T-cell (primary cell): ENCODE data around the gene RER1. TPM values are rescaled to one million over a fixed set of nuclear protein-coding genes. Genes with fewer than 3 reads are reported as not detected.

Source experiments
- ATAC-seq, 4 experiments: fragments of 200-7000 bp in 3 of 4; fragments of 150-1000 bp in 1 of 4; cut with Tn5 transposase; replicated peaks in 1 of 4; 1 replicate in 3 of 4; 2 replicates in 1 of 4; pipeline ENCODE4 v1.10.0; 2021; ENCODE audit warnings: moderate library complexity in 3 of 4, mild to moderate bottlenecking in 2 of 4, moderate number of reproducible peaks in 1 of 4
- CTCF ChIA-PET, 2 donors: fragments of 300-600 bp; sonication (Branson Sonifier 250); formaldehyde crosslinking; loops; one replicate each; lab custom pipeline; 2022; ENCODE audit warnings: antibody characterized with exemption in 2 of 2; lab: Charles Lee
- POLR2A ChIA-PET, 2 donors: fragments of 300-600 bp; sonication (Branson Sonifier 250); formaldehyde crosslinking; loops; one replicate each; lab custom pipeline; 2022; ENCODE audit warnings: antibody characterized with exemption in 2 of 2; lab: Charles Lee
- DNase-seq, 35 experiments: peaks; one replicate each; pipeline versions ENCODE4 v3.0.0 to v3.0.0-alpha.2; 2013 to 2023
- H3K27ac ChIP-seq: one replicate; pipeline ENCODE4 v1.5.1; 2013; ENCODE audit warnings: low read length
- H3K27me3 ChIP-seq, 2 experiments: replicated peaks in 1 of 2; 1 replicate in 1 of 2; 2 replicates in 1 of 2; pipeline versions ENCODE4 v1.6.1 to v1.7.0; 2013; ENCODE audit warnings: low read length in 1 of 2, mixed read lengths in 1 of 2; ENCODE audit not compliant: control insufficient read depth in 2 of 2, insufficient read depth in 2 of 2; ENCODE audit errors: extremely low read depth in 1 of 2
- H3K36me3 ChIP-seq, 2 donors: 1 replicate in 1 of 2; 2 replicates in 1 of 2; pipeline versions ENCODE4 v1.6.1 to v1.7.0; 2013; ENCODE audit warnings: low read length in 1 of 2; ENCODE audit not compliant: control insufficient read depth in 2 of 2, insufficient read depth in 1 of 2; ENCODE audit errors: extremely low read depth in 1 of 2
- H3K4me1 ChIP-seq, 2 experiments: 1 replicate in 1 of 2; 2 replicates in 1 of 2; pipeline versions ENCODE4 v1.6.1 to v1.7.0; 2013; ENCODE audit warnings: low read length in 2 of 2, mixed read lengths in 1 of 2; ENCODE audit not compliant: insufficient read depth in 2 of 2, control insufficient read depth in 1 of 2; ENCODE audit errors: extremely low read depth in 1 of 2
- H3K4me3 ChIP-seq, 2 donors: 1 replicate in 1 of 2; 2 replicates in 1 of 2; pipeline versions ENCODE4 v1.5.1 to v1.7.0; 2013; ENCODE audit warnings: mild to moderate bottlenecking in 2 of 2, low read length in 1 of 2, moderate library complexity in 1 of 2; ENCODE audit not compliant: control insufficient read depth in 1 of 2; ENCODE audit errors: extremely low read depth in 1 of 2
- H3K9me3 ChIP-seq: 2 replicates; pipeline ENCODE4 v1.7.0; 2013
- H3K27ac Mint-ChIP-seq, 2 donors: one replicate each; pipeline ENCODE4 v1.8.0; 2020 to 2021; ENCODE audit warnings: mild to moderate bottlenecking in 2 of 2, mixed read lengths in 2 of 2
- H3K27me3 Mint-ChIP-seq, 2 donors: one replicate each; pipeline ENCODE4 v1.8.0; 2021 to 2022; ENCODE audit warnings: mixed read lengths in 2 of 2
- H3K36me3 Mint-ChIP-seq: one replicate; pipeline ENCODE4 v1.8.0; 2021; ENCODE audit warnings: mixed read lengths
- H3K4me1 Mint-ChIP-seq, 3 donors: one replicate each; pipeline ENCODE4 v1.8.0; 2020 to 2022; ENCODE audit warnings: mixed read lengths in 3 of 3, mild to moderate bottlenecking in 1 of 3
- H3K4me3 Mint-ChIP-seq, 3 donors: one replicate each; pipeline ENCODE4 v1.8.0; 2020 to 2022; ENCODE audit warnings: mild to moderate bottlenecking in 3 of 3, mixed read lengths in 3 of 3, moderate library complexity in 3 of 3
- H3K9me3 Mint-ChIP-seq, 3 donors: one replicate each; pipeline ENCODE4 v1.8.0; 2020 to 2022; ENCODE audit warnings: mixed read lengths in 3 of 3
- WGBS: methylation state at CpG from one replicate; pipeline ENCODE4 v1.1.5; 2013; ENCODE audit warnings: missing lambda C conversion rate; ENCODE audit not compliant: insufficient coverage; 5-methylcytosine and 5-hydroxymethylcytosine counted together
- total RNA-seq, 35 experiments: library from RNA in 6 of 35; stranded (reverse) in 6 of 35; fragments of 120-200 nt in 1 of 35; gene quantifications; one replicate each; pipeline versions ENCODE4 v1.2.1 to v1.2.4 and lab custom pipeline; 2013 to 2026

Gene RER1
- total RNA-seq, 5 donors from 2014 or later (not counting 1 experiment from before 2014, with no cell fraction given): 84.3 to 129 (median 125) TPM

DNA sequence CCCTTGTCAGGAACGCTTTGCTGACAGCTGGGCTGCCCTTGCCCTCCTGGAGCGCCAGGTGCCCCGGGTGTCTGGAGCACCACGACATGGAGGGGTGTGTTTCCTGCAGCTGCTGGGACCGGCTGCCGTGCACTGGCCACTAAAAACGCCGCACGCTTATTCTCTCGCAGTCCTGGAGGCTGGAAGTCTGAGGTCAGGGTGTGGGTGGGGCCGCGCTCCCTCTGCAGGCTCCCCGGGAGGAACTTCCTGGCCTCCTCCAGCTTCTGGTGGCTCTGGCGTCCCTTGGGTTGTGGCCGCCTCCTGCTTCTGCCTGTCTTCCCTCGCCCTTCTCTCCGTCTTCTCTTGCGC is 56.4 kb downstream of the RER1 start:
- Mint-ChIP-seq H3K4me3 (no peak overlapping the region), H3K27me3 (peaks cover 0 to 8% of the 10 kb centered on the region in 2 donors), H3K9me3 (no peaks in the 10 kb centered on the region), H3K4me1 (no peaks in the 10 kb centered on the region), H3K36me3 (no peaks in the 10 kb centered on the region), H3K27ac (no peak overlapping the region)
- no peaks in the 10 kb centered on the region for H3K9me3 ChIP-seq
- H3K36me3 ChIP-seq: no peaks in the 10 kb centered on the region
- peaks cover 0 to 7% of the 10 kb centered on the region in 2 experiments for H3K4me1 ChIP-seq
- no peak overlapping the region for H3K27ac ChIP-seq
- no peak for ATAC-seq
- no peak for DNase-seq
- no peak overlapping the region for H3K4me3 ChIP-seq
- WGBS: 61% methylated on average over 14 of the region's 18 CpGs
- peaks cover 0 to 17% of the 10 kb centered on the region in 2 experiments for H3K27me3 ChIP-seq
- ChIA-PET CTCF (no interaction called here), POLR2A (no interaction called here)

DNA sequence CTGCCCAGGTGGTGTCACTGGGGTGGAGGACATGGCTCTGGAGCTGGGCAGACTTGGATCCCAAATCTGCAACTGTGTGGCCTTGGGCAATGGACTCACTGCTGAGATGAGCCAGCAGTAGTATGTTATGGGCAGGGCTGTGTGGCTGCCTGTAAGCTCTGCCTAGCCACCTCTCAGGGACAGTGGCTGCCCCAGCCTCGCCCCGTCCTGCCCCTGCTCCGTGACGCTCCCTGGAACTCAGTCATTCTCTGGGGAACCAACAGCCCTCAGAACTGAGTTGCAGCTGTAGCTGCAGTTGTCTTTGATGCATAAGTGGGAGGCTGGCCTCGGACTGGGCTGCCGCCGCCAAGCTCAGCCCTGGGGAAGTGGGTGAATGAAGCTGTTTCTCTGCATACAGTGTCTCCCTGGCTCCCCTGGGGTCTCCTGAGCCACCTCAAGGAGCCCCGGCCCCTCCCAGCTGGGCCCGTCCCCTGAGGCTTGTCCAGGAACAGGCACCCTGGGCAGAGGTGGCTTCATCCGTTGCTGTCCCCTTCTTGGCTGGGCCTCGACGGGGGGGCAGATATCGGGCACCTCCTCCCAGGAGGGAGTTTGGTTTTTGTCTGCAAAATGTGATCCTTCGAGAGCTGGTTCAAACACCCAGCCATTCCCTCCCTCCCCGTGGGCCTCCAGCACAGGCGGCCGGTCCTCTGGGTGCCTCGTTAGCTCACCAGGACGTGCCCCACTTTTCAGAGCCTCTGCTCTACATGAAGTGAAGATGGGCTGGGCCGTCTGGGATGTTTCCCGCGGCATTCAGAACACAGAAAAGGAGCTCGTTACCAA is 58.2 kb downstream of the RER1 start:
- Mint-ChIP-seq H3K4me1 (no peaks in the 10 kb centered on the region), H3K4me3 (no peak overlapping the region), H3K9me3 (no peaks in the 10 kb centered on the region), H3K27me3 (peaks cover 0 to 5% of the 10 kb centered on the region in 2 donors), H3K27ac (no peak overlapping the region), H3K36me3 (no peaks in the 10 kb centered on the region)
- ChIA-PET POLR2A (no interaction called here), CTCF (no interaction called here)
- Histone ChIP-seq H3K27me3 (peaks cover 0 to 4% of the 10 kb centered on the region in 2 experiments), H3K4me3 (no peak overlapping the region), H3K9me3 (no peaks in the 10 kb centered on the region), H3K36me3 (no peaks in the 10 kb centered on the region), H3K27ac (no peak overlapping the region), H3K4me1 (no peaks in the 10 kb centered on the region)
- ATAC-seq (no peak), DNase-seq (no peak)
- WGBS: 91% methylated on average over 10 of the region's 23 CpGs

DNA sequence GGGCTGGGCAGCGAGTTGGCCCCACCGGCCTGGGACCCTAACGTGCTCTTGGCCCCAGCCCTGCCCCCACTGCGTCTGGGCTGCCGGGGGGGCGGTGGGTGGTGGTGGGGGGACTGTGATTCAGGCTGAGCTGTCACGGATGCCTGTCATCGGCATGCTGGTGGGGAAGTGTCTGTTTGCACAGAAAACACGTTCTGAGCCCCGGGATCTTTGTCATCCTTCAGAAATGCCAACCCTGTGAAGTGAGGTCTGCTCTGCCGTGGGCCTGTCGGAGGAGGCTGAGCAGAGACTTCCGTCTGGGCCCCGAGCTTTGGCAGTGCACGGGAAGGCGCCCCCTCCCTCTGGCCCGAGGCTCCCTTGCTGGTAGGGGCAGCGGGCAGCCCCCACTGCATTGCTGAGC is 60.1 kb downstream of the RER1 start:
- Histone ChIP-seq H3K4me3 (no peak overlapping the region), H3K27me3 (no peaks in the 10 kb centered on the region), H3K36me3 (no peaks in the 10 kb centered on the region), H3K9me3 (no peaks in the 10 kb centered on the region), H3K4me1 (no peaks in the 10 kb centered on the region), H3K27ac (no peak overlapping the region)
- no peak overlapping the region for H3K27ac Mint-ChIP-seq
- no peaks in the 10 kb centered on the region for H3K27me3 Mint-ChIP-seq
- WGBS: 34% methylated on average over 11 of the region's 18 CpGs
- no peak overlapping the region for H3K4me3 Mint-ChIP-seq
- H3K9me3 Mint-ChIP-seq: no peaks in the 10 kb centered on the region
- no peaks in the 10 kb centered on the region for H3K36me3 Mint-ChIP-seq
- ATAC-seq (no peak), DNase-seq (no peak)
- H3K4me1 Mint-ChIP-seq: no peaks in the 10 kb centered on the region
- ChIA-PET POLR2A (no interaction called here), CTCF (no interaction called here)

DNA sequence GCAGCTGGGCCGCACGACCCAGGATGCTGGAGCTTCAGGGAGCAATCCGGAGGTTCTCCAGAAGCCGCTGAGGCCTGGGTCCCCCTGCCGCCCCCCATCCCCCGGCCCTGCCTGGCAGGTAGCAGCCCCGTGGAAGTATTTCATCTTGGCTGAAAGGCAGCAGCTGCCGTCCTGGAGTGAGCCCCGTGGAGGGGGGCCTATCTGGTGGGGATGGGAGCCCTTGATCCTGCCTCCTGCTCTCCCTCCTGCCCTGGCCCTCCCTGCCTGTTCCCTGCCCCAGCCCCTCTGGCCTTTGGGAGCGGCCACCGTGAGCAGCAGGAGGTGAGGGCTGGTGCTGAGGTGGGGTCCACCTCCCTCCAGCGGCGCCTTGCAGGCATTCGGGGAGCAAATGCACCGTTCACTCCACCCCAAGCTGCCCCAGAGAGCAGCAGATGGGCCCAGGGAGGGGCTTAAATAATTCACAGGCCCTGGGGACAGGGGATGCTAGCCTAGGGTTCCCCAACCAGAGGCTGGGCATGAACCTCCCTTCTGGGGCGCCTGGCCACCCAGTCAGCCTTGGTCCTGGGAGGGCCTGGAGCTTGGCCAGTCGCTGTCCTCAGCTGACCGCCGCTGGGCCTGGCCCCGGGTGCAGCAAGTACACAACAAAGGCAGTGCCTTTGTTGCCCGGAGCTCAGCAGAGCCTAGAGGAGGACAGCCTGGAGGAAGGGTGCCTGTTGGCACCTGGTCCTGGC is 60.7 kb downstream of the RER1 start:
- H3K9me3 Mint-ChIP-seq: no peaks in the 10 kb centered on the region
- H3K27me3 Mint-ChIP-seq: no peaks in the 10 kb centered on the region
- Histone ChIP-seq H3K27me3 (no peaks in the 10 kb centered on the region), H3K4me3 (no peak overlapping the region), H3K27ac (no peak overlapping the region), H3K9me3 (no peaks in the 10 kb centered on the region), H3K36me3 (no peaks in the 10 kb centered on the region), H3K4me1 (no peaks in the 10 kb centered on the region)
- CTCF ChIA-PET: no interaction called here
- H3K4me1 Mint-ChIP-seq: no peaks in the 10 kb centered on the region
- no peak overlapping the region for H3K4me3 Mint-ChIP-seq
- DNase-seq: no peak
- H3K36me3 Mint-ChIP-seq: no peaks in the 10 kb centered on the region
- 86% methylated on average over 17 of the region's 21 CpGs for WGBS
- H3K27ac Mint-ChIP-seq: no peak overlapping the region
- POLR2A ChIA-PET: no interaction called here
- ATAC-seq: no peak

DNA sequence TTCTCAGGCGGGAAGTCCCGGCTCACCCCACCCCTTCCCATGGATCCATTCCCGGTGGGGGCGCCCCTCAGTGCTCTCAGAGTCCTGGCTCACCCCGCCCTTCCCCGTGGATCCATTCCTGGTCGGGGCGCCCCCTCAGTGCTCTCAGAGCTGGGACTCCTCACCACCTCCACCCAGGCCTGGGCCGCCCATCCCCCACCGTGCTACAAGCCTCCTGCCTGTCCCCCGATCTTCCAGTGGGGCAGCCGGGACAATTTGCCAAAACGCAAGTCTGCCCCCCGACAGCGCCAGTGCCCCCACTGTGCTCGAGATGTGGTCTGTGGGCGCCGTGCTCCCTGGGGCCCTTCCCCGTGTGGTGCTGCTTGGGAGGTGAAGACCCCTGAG is 61.3 kb downstream of the RER1 start:
- Histone ChIP-seq H3K9me3 (no peaks in the 10 kb centered on the region), H3K36me3 (no peaks in the 10 kb centered on the region), H3K27me3 (no peaks in the 10 kb centered on the region), H3K27ac (no peak overlapping the region), H3K4me3 (no peak overlapping the region), H3K4me1 (no peaks in the 10 kb centered on the region)
- Mint-ChIP-seq H3K27ac (no peak overlapping the region), H3K4me1 (no peaks in the 10 kb centered on the region), H3K4me3 (no peak overlapping the region), H3K27me3 (no peaks in the 10 kb centered on the region), H3K9me3 (no peaks in the 10 kb centered on the region), H3K36me3 (no peaks in the 10 kb centered on the region)
- ATAC-seq (no peak), DNase-seq (no peak)
- ChIA-PET CTCF (no interaction called here), POLR2A (no interaction called here)
- 73% methylated on average over 12 of the region's 19 CpGs for WGBS

DNA sequence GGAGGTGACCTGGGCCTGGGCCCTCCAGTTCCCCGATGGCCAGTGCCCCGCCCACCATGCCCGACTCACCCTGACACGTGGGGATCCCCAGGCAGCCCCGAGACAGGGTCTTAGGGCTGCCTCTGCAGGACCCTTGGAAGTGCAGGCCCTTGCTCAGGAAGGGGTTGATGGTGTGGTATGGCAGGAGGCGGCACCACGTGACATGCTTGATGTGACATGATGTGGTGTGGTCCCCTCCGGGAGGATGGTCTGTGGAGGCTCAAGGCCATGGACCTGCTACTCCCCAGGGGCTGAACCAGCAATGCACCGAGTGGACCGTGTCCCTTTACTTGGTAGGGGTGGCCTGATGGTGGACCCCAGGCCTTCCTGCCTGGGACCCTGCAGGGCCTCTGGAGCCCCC is 62.6 kb downstream of the RER1 start:
- no peak overlapping the region for H3K27ac ChIP-seq
- ATAC-seq: no peak
- WGBS: 87% methylated on average over 10 of the region's 10 CpGs

More for the DNA sequence above, 62.6 kb downstream of the RER1 start:
- Mint-ChIP-seq H3K27ac (no peak overlapping the region), H3K36me3 (no peaks in the 10 kb centered on the region), H3K27me3 (no peaks in the 10 kb centered on the region), H3K4me1 (peaks cover 0 to 2% (median 2%) of the 10 kb centered on the region in 3 donors), H3K9me3 (no peaks in the 10 kb centered on the region), H3K4me3 (no peak overlapping the region)
- ChIA-PET CTCF (no interaction called here), POLR2A (no interaction called here)
- Histone ChIP-seq H3K27me3 (no peaks in the 10 kb centered on the region), H3K4me1 (no peaks in the 10 kb centered on the region), H3K4me3 (no peak overlapping the region), H3K9me3 (no peaks in the 10 kb centered on the region), H3K36me3 (no peaks in the 10 kb centered on the region)
- no peak for DNase-seq
